ENCODE results near the gene CCDC171.

GRCh38 chr9:15617782-15618181 lies 64.9 kb downstream of the CCDC171 start:
- TF ChIP-seq, protein P1, sequence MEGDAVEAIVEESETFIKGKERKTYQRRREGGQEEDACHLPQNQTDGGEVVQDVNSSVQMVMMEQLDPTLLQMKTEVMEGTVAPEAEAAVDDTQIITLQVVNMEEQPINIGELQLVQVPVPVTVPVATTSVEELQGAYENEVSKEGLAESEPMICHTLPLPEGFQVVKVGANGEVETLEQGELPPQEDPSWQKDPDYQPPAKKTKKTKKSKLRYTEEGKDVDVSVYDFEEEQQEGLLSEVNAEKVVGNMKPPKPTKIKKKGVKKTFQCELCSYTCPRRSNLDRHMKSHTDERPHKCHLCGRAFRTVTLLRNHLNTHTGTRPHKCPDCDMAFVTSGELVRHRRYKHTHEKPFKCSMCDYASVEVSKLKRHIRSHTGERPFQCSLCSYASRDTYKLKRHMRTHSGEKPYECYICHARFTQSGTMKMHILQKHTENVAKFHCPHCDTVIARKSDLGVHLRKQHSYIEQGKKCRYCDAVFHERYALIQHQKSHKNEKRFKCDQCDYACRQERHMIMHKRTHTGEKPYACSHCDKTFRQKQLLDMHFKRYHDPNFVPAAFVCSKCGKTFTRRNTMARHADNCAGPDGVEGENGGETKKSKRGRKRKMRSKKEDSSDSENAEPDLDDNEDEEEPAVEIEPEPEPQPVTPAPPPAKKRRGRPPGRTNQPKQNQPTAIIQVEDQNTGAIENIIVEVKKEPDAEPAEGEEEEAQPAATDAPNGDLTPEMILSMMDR (IDR thresholded peaks at IDR 0.05): no peak
- TF ChIP-seq ZFX (IDR thresholded peaks at IDR 0.05; ENCODE audit: borderline replicate concordance): no peak

Data from 22Rv1 (cell line).